HCT116 (cell line): ENCODE measurements around the gene DDX54. TPM values are rescaled to one million over a fixed set of nuclear protein-coding genes. Genes with fewer than 3 reads are reported as not detected.

Experiments used
- ATAC-seq: fragments of 200-7000 bp; cut with Tn5 transposase; 2 replicates; pipeline ENCODE4 v1.9.1; 2020; ENCODE audit warnings: mild to moderate bottlenecking, moderate library complexity
- BruUV-seq: library from RNA; stranded (reverse); fragments of 400-500 nt; replicated peaks from 2 replicates; lab custom pipeline; 2021; lab: Mats Ljungman, UMichigan
- CTCF ChIA-PET: fragments of 300-600 bp; sonication (Branson Sonifier 250); formaldehyde crosslinking; loops from one replicate; lab custom pipeline; 2021; ENCODE audit warnings: antibody characterized with exemption; lab: Charles Lee
- POLR2A ChIA-PET: fragments of 300-600, 350-600 bp; sonication (Branson Sonifier 250); formaldehyde crosslinking; loops from one replicate; lab custom pipeline; 2021; ENCODE audit warnings: antibody characterized with exemption; lab: Charles Lee
- RAD21 ChIA-PET, 2 experiments: fragments of 300-600 bp; sonication (Branson Sonifier 250); formaldehyde crosslinking; loops; one replicate each; lab custom pipeline; 2023; ENCODE audit warnings: low total read pairs in 2 of 2; ENCODE audit not compliant: uncharacterized antibody in 2 of 2, unreplicated experiment in 2 of 2, low non-redundant PET in 1 of 2; lab: Charles Lee
- DNase-seq: peaks from one replicate; pipeline ENCODE4 v3.0.0-alpha.2; 2010; ENCODE audit warnings: low read depth, low spot score
- H2AFZ ChIP-seq: fragments of 200-600 bp; shearing (Covaris generic), sonication (generic); 2 replicates; pipeline ENCODE4 v1.6.1; 2017; ENCODE audit warnings: low read depth, mixed run types, mixed read lengths, antibody characterized with exemption, low read length; ENCODE audit not compliant: poor library complexity, severe bottlenecking
- H3K27ac ChIP-seq: 2 replicates; pipeline ENCODE4 v1.5.1; 2012; ENCODE audit warnings: low read depth, low read length
- H3K27me3 ChIP-seq: fragments of 200-600 bp; sonication (generic); 2 replicates; pipeline ENCODE4 v1.6.1; 2016; ENCODE audit warnings: mixed run types, low read length, mixed read lengths; ENCODE audit not compliant: insufficient read depth
- H3K36me3 ChIP-seq, 2 experiments: fragments of 200-500 bp in 1 of 2; fragments of 200-600 bp in 1 of 2; sonication (Bioruptor generic) in 1 of 2; sonication (generic) in 1 of 2; 2 replicates each; pipeline versions ENCODE4 v1.5.1 to v1.6.1; 2014 to 2016; ENCODE audit warnings: low read length in 2 of 2, inconsistent platforms in 1 of 2, mixed read lengths in 1 of 2, mixed run types in 1 of 2; ENCODE audit not compliant: insufficient read depth in 2 of 2, control insufficient read depth in 1 of 2
- H3K4me1 ChIP-seq, 2 experiments: fragments of 200-600 bp in 1 of 2; sonication (generic) in 1 of 2; 2 replicates each; pipeline versions ENCODE4 v1.5.1 to v1.6.1; 2012 to 2017; ENCODE audit warnings: low read length in 2 of 2, inconsistent platforms in 1 of 2, mild to moderate bottlenecking in 1 of 2, mixed read lengths in 1 of 2, mixed run types in 1 of 2, moderate library complexity in 1 of 2; ENCODE audit not compliant: insufficient read depth in 2 of 2, control insufficient read depth in 1 of 2
- H3K4me2 ChIP-seq: fragments of 200-600 bp; sonication (generic); 2 replicates; pipeline ENCODE4 v1.6.1; 2017; ENCODE audit warnings: mixed run types, low read length, mixed read lengths
- H3K4me3 ChIP-seq, 2 experiments: fragments of 200-600 bp in 1 of 2; sonication (generic) in 1 of 2; replicated peaks in 1 of 2; 2 replicates each; pipeline ENCODE4 v1.5.1; 2011 to 2016; ENCODE audit warnings: low read length in 2 of 2, control low read depth in 1 of 2, low read depth in 1 of 2, mild to moderate bottlenecking in 1 of 2, mixed read lengths in 1 of 2, mixed run types in 1 of 2
- H3K79me2 ChIP-seq: fragments of 200-600 bp; sonication (generic); 2 replicates; pipeline ENCODE4 v1.6.1; 2017; ENCODE audit warnings: mild to moderate bottlenecking, mixed run types, low read length, moderate library complexity, mixed read lengths; ENCODE audit not compliant: insufficient read depth
- H3K9ac ChIP-seq: fragments of 200-600 bp; sonication (generic); 2 replicates; pipeline ENCODE4 v1.6.1; 2016; ENCODE audit warnings: low read length, mixed read lengths
- H3K9me2 ChIP-seq: fragments of 200-600 bp; sonication (generic), shearing (Covaris generic); 2 replicates; pipeline ENCODE4 v1.6.1; 2017; ENCODE audit warnings: mixed run types, mild to moderate bottlenecking, moderate library complexity; ENCODE audit not compliant: insufficient read depth
- H3K9me3 ChIP-seq, 2 experiments: fragments of 200-500 bp in 1 of 2; fragments of 200-600 bp in 1 of 2; sonication (Bioruptor generic) in 1 of 2; sonication (generic) in 1 of 2; 2 replicates each; pipeline ENCODE4 v1.6.1; 2014 to 2017; ENCODE audit warnings: low read length in 2 of 2, mixed read lengths in 2 of 2, inconsistent platforms in 1 of 2, low read depth in 1 of 2, mild to moderate bottlenecking in 1 of 2, mixed run types in 1 of 2, moderate library complexity in 1 of 2; ENCODE audit not compliant: control insufficient read depth in 1 of 2, insufficient read depth in 1 of 2
- H4K20me1 ChIP-seq: fragments of 200-600 bp; sonication (generic), shearing (Covaris generic); 2 replicates; pipeline ENCODE4 v1.6.1; 2017; ENCODE audit warnings: mixed run types, mild to moderate bottlenecking, moderate library complexity; ENCODE audit not compliant: insufficient read depth
- CEBPB ChIP-seq: IDR thresholded peaks from 2 replicates; pipeline ENCODE4 v1.6.1; 2012; ENCODE audit warnings: low read depth
- ELF1 ChIP-seq: IDR thresholded peaks from 2 replicates; pipeline ENCODE4 v1.6.1; 2012; ENCODE audit warnings: low read depth, borderline replicate concordance
- EZH2 ChIP-seq: fragments of 200-600 bp; sonication (generic); IDR thresholded peaks from 2 replicates; pipeline ENCODE4 v1.6.1; 2017; ENCODE audit warnings: antibody characterized with exemption, mixed run types
- EZH2phosphoT487 ChIP-seq: fragments of 200-600 bp; IDR thresholded peaks from 2 replicates; pipeline ENCODE4 v1.6.1; 2018; ENCODE audit warnings: antibody characterized with exemption, borderline replicate concordance
- FOSL1 ChIP-seq: IDR thresholded peaks from 2 replicates; pipeline ENCODE4 v1.6.1; 2012; ENCODE audit warnings: low read depth
- JUND ChIP-seq: IDR thresholded peaks from 2 replicates; pipeline ENCODE4 v1.6.1; 2012
- POLR2AphosphoS5 ChIP-seq: IDR thresholded peaks from 2 replicates; pipeline ENCODE4 v1.6.1; 2011; ENCODE audit warnings: mild to moderate bottlenecking, low read depth, low read length, moderate library complexity
- RAD21 ChIP-seq: IDR thresholded peaks from 2 replicates; pipeline ENCODE4 v1.6.1; 2012; ENCODE audit warnings: low read depth, mild to moderate bottlenecking
- REST ChIP-seq: IDR thresholded peaks from 2 replicates; pipeline ENCODE4 v1.6.1; 2012; ENCODE audit warnings: low read depth
- SIN3A ChIP-seq: IDR thresholded peaks from 2 replicates; pipeline ENCODE4 v1.6.1; 2012; ENCODE audit warnings: low read depth
- SP1 ChIP-seq: IDR thresholded peaks from 2 replicates; pipeline ENCODE4 v1.6.1; 2012; ENCODE audit warnings: low read depth
- SRF ChIP-seq: IDR thresholded peaks from 2 replicates; pipeline ENCODE4 v1.6.1; 2012; ENCODE audit warnings: low read depth
- YY1 ChIP-seq: IDR thresholded peaks from 2 replicates; pipeline ENCODE4 v1.6.1; 2011; ENCODE audit warnings: low read length, low read depth, moderate library complexity, mild to moderate bottlenecking; ENCODE audit not compliant: insufficient replicate concordance; ENCODE audit errors: extremely low read depth
- ZFX ChIP-seq: fragments of 450-650 bp; IDR thresholded peaks from 2 replicates; pipeline ENCODE4 v1.6.1; 2017
- intact Hi-C: fragments of 100-400 bp; cut with micrococcal nuclease; formaldehyde crosslinking; loops from 2 replicates; pipeline ENCODE4 v1.10.0; 2022
- total RNA-seq: library from RNA; stranded (reverse); gene quantifications from one replicate; pipeline ENCODE4 v1.2.1, GENCODE V29; 2021; ENCODE audit not compliant: unreplicated experiment
- TF ChIP-seq, protein P1 (sequence below): IDR thresholded peaks from 2 replicates; pipeline ENCODE4 v1.6.1; 2012
- TF ChIP-seq, protein P2 (sequence below): IDR thresholded peaks from 2 replicates; pipeline ENCODE4 v1.6.1; 2012

The DDX54 gene
- total RNA-seq, 1 experiment from 2014 or later, result 110 TPM

DNA sequence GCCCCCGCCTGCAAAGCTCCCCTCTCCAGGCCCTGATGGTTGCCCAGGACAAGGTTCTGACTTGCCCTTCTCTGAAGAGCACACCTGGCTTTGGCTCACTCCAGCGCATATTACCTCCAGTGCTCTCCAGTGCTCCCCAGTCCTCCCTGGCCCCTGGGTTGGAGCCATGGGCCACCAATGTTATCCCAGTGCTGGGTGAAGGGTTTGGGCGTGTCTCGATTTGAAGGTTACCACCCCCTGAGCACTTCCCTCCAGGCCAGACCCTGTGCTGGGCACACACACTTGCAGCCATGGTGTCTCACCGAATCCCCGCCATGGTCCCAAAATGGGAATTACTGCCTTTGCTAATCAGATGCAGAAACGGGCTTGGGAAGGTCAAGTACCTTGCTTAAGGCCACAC lies 11.3 kb upstream of the DDX54 start:
- no peak overlapping the region for H3K27ac ChIP-seq
- no peak overlapping the region for H3K4me3 ChIP-seq
- H3K4me2 ChIP-seq, result no peak overlapping the region
- no peaks in the 10 kb centered on the region for H4K20me1 ChIP-seq
- H3K79me2 ChIP-seq, result no peaks in the 10 kb centered on the region
- no peak for TF ChIP-seq SRF
- no peak for TF ChIP-seq SP1
- no peak for TF ChIP-seq YY1
- no peak for TF ChIP-seq ZFX
- no peak for TF ChIP-seq JUND
- TF ChIP-seq RAD21, result no peak
- no peak for TF ChIP-seq ELF1
- no peak for TF ChIP-seq EZH2phosphoT487
- no peak for TF ChIP-seq POLR2AphosphoS5
- no peak for TF ChIP-seq SIN3A
- TF ChIP-seq, protein P1, sequence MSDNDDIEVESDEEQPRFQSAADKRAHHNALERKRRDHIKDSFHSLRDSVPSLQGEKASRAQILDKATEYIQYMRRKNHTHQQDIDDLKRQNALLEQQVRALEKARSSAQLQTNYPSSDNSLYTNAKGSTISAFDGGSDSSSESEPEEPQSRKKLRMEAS, result no peak
- no peak for TF ChIP-seq CEBPB
- TF ChIP-seq REST, result no peak
- TF ChIP-seq FOSL1, result no peak
- TF ChIP-seq EZH2, result no peak
- TF ChIP-seq, protein P2, sequence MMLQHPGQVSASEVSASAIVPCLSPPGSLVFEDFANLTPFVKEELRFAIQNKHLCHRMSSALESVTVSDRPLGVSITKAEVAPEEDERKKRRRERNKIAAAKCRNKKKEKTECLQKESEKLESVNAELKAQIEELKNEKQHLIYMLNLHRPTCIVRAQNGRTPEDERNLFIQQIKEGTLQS, result no peak
- TF ChIP-seq, all 23 proteins: peak for 0
- intact Hi-C loops, result loop anchor here (2.0 to 10.0 kb wide), 3 partner anchors 101 to 228 kb away; partner anchors contain the start of gene SLC8B1
- H3K9me2 ChIP-seq, result no peaks in the 10 kb centered on the region
- ChIA-PET POLR2A (no interaction called here), CTCF (interaction anchor here (0.6 kb wide), 1 partner anchor 229 kb away, joined by 3 read pairs; no protein-coding TSS in a partner anchor), RAD21 (no interaction called here)
- peaks cover 32 to 48% of the 10 kb centered on the region in 2 experiments for H3K4me1 ChIP-seq
- peaks cover 4 to 8% of the 10 kb centered on the region in 2 experiments; a peak in 2 of 4 replicates for H3K36me3 ChIP-seq
- no peak overlapping the region for H2AFZ ChIP-seq
- BruUV-seq, result no TSS peak
- no peaks in the 10 kb centered on the region for H3K9me3 ChIP-seq
- H3K9ac ChIP-seq, result no peak overlapping the region
- ATAC-seq (no peak), DNase-seq (no peak)
- no peaks in the 10 kb centered on the region for H3K27me3 ChIP-seq
